Measurements from ENCODE around the gene VSTM2B.

VSTM2B gene

DNA sequence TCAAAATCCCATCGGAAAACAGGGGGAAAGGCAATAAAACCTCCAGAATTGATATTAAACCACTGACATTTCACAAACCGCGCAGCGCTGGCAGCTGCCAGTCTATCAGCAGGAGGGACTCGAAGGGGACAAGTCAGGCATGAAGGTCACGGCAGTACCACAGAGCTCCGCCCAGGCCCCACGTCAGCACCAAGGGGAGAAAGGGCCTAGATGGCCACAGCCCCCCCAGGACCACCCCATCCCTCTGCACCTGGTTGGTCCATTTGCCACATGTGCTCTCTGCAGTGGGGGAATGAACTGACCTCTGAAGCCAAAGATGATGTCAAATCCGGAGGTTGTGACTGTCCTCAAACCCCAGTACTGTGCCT, 9.5 kb upstream of the VSTM2B start:
- DNase-seq = no peak

DNA sequence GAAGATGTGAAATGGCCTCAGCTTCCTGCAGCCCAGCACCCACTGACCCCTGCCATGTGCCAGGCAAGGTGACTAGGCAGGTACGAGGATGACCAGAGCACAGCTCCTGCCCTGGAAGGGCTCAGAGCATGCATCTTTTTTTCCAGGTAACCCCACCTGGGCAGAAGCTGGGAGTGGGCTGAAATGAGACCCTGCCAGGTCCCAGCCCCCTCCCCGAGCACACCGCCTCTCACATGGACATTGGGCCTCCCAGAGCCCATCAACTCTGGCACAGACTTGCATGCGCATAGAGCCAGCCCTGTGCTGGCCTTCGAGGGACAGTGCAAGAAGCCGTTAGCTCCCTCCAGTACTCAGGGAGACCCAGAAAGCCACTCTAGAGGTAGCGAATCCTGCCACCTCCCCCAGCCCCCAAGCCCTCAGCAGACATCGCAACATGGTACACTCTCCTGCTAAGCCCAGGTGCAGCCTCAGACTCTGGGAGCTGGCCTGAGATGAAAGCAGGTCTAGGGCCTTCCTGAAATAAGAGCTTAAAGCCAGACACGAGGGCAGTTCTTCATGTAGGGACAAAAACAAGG, 8.9 kb upstream of the VSTM2B start:
- DNase-seq = no peak

DNA sequence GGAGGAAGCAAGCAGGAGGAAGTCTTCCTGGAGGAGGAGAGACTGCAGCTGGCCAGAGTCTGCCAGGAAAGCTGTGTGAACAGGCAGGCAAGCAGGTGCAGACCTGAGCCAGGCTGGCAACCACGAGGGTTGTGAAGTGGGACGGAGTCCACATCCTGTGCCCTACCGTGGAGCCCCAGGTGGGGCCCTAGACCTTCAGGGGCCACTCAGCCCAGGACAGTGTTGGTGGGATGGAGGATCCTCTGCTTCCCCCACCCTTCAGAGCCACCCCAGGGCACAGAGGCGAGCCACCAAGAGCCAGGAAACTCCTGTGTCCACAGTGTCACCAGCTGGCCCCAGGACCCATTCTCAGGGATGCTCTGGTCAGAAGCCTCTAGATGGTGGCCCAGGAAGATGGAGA, 8.4 kb upstream of the VSTM2B start:
- DNase-seq = no peak

DNA sequence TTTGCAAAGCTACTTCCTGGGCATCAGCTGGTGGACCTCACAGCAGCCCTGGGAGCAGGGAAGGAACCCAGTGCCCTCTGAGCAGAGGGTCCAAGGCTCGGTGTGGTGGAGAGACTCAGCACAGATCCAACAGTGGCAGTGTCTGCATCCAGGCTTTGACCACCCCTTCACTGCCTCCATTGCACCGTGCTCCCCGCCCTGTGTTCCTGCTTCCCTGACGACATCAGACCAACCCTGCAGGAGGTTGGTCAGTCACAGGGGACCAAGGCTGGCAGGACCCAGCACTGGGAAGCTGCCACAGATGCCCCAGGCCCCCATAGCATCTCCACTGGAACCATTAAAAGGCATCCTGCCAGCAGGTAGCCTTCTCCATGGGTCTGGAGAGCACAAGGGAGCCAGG, 7.8 kb upstream of the VSTM2B start:
- no peak for DNase-seq

DNA sequence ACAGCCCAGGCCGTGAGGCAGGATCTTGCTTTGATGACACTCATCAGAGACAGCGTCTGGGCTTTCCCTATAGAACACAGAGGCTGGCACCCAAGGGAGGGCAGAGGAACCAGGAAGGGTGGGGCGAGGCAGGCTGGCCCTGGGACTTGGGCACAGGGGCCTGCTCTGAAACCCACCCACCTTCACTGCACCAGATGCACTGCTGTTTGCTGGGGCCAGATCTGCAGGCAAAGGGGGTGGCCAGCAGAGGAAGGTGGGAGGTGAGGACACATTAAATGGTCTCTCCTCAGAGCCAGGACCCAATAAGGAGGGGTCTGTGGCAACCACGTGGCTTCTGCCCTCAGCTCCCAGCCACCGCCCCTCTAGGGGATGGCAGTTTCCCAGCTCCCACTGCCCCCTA, 6.6 kb upstream of the VSTM2B start:
- no peak for DNase-seq

DNA sequence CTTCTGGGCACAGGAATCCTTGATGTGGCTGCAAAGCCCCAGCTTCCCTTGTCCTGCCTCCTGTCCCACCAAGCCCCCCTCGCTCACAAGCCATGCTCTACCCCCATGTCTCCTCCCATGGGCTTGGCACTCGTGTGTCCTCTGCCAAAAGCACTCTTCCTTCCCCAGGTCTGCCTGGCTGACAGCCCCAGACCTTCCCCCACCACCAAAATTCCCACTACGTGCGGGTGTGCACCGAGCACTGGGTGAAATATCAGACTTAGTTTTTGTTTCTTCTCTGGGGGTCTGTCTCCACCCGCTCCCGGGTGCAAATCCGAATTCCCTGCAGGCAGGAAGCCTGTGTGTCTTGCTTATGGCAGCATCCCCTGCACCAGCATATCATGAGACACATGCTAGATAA, 5.9 kb upstream of the VSTM2B start:
- no peak for DNase-seq

DNA sequence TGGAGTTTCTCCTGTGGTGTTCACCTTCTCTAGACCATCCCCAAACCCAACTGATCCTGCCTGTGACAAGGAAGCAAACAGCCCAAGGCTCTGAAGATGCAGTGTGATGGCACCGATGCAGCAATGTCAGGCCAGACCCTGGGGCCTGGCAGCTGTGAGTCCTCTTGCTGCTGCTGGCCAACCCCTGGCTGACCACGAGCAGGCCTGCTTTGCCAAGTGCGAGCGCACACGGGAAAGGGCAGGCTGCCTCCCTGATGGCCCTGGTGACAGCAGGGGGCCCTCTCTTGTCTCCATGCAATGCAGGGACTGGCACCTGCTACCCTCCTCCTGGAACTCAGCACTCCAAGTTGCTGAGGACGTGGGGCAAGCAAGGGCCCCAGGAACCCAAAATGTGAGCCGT, 5.4 kb upstream of the VSTM2B start:
- no peak for DNase-seq

DNA sequence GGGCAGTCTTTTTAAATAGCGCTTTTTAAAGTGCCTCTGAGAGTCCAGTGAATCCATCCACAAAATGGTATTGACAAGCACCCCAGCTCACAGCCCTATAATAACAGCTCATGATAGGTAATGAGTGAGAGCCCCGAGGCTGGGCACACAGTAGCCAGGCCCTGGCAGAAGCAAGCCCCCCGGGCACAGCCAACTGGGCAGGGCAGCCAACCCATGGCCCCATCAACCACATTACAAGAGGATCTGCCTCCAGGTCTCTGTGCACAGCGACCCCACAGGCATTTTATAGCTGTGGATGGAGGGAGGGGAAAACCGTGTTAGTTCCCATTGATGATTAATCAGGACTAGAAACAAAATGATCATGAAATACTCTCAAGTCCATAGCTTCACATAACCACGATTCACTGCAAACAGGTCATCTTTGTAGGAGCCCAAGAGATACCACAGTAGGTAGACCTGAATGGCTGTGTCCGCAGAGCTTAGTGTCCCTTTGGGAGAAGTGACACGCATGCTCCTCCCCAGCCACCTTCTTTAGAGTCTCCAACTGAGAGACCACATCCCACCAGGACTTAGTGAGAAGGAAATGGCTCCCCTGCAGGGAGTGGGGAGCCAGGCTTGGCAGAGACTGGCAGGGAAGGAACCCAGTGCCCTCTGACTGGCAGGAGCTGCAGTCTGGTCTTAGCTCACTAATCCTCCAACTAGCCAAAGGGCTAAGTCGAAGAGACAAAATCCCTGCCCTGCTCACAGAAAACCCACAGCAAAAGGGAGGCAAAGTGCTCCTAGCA, 4.3 kb upstream of the VSTM2B start:
- no peak for DNase-seq

DNA sequence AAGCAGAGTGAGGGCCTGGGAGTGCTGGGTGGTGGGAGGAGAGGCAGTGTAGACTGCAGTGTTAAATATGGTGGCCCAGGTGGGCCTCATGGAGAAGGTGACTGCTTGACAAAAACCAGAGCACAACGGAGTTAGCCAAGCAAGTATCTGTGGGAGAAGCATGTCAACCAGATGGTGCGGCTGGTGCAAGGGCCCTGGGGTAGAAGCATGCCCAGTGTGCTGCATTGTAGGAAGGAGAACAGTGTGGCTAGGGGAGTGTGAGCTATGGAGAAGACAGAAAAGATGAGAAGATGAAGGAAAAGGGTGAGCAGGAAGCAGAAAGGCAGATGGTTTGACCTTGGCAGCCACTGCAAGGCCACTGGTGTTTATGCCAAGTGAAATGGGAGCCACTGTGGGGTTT, 2.2 kb upstream of the VSTM2B start:
- DNase-seq = no peak

DNA sequence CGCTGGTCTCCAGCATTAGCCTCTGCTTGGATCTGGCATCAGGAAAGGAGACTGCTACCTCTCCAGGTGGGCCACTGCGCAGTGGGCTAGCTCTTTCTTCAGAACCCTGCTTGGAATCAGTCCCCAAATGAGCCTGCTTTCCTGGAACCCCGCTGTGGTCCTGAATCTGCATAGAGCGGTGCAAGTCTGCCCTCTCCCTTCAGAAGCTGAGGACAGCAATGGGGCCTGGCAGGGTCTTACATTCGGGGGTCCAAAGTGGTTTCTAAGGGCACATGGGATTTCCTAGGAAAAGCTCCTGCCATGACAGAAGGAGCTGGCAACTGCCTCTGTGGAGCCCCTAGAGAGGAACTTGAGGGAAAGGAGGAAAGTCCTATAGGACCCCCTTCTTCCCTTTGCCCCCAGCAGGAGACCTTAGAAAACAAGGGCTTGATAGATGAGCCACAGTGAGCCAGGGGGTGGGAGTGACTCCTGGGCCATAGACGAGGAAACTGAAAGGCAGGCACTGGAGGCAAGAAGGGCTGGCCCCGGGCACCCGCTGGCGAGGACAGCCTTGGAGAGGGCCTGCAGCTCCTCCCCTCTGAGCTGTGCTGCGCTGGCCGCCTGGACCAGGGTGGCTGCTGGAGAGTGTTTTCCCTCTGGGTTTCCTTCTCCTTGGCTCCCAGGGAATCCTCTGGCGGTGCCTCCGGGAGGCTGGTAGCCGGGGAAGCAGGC, 1.4 kb upstream of the VSTM2B start:
- no peak for DNase-seq

DNA sequence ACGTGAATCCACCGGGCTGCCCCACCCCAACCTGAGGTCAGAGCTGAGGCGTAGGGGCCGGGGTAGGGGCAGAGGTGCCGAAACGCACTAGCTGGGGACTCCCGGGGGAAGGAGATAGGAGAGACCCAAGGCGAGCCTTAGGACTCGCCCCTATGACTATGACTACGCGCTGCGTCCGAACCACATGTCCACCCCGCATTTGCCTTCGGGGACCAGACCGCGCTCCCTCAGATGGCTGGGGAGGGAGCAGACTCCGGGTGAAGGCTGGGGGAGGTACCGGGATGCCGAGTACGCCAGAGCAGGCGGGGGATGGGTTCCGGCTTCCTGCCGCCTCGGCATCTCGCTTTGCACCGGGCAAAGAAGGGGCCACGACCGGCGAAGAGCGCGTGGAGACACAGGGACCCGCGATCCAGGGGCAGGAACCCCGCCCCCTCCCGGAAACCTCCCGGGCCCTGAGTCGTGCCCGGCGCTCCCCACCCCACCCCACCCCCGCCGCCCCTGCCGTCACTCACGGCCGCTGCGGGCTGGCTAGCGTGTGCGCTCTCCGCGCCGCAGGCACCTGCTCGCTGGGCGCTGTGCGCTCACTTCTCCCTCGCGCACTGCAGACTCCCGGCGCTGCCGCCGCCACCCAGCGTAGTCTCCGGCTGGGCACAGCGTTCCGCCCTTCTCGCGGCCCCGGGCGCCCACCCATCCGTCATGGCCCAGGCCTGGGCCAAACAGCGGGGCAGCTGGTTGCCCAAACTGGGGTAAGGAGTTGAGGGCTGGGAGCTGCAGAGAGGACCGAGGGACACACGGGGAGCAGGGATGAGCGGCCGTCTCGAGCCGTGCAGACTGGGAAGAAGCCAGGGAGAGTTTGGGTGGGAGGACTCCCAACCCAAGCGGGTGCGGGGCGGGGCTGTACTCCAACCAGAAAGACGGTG, 622 bp upstream of the VSTM2B start:
- no peak for DNase-seq

DNA sequence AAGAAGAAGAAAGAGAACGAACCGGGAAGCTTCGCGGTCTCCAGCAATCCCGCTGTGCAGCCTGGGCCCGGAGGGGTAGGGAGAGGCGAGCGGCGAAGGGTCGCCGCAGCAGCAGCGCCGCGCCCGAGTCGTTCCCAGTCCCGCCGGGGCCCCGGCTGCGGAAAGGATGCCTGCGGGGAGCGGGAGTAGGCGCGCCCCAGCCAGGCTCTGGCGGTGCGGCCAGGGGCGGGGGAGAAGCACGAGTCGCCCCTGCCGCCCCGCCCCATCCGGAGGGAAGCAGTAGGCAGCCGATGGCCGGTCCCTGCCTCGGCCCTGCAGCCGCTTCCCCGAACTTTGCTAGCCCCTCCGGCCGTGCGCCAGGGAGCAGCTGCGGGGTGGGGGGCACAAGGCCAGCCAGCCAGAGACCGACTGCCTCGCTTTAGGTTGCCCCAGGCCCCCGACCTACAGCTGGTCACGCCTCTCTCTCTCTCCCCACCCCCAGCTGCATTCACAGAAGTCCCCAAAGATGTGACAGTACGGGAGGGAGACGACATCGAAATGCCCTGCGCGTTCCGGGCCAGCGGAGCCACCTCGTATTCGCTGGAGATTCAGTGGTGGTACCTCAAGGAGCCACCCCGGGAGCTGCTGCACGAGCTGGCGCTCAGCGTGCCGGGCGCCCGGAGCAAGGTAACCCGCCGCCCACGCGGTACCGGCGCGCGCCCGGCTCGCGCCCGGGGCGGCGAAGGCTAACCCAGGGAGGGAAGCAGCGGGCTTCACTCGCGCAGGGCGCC, 1.1 kb downstream of the VSTM2B start:
- no peak for DNase-seq

DNA sequence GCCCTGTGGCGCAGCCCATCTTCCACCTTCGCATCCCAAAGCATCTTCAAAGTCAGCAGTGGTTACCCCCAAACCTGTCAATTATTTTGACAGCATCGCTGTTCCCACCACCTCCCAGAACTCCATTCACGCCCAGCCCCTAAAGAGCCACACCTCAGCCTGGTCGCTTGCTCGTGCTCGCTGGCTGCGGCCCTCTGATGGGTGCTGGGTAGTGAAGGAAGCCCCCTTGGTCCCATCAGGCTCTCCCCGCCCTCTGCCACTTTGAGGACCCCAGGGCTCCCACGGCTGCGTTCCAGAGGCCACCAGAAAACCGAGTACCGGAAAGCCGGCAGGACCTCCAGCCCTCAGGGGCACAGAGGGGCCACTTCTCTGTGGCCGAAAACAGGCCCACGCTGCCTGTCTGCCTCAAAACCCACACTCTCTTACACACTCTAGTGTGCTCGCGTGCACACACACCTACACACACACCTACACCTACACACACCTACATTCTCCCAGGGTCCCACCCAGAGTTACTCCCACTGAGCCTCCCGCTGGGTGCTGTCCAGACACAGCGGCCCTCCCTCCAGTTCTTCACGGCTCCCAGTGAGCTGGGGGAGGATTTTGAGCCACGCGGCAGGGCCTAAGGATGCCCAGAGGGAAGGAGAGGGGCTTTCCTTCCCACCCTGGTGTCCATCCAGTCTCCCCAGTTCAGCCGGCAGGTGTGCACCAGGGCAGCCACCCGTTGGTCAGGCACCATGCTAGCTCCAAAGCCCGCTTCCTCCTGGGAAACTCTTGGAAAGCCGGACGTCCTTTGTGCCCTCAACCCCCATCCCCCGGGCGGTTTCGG, 1.9 kb downstream of the VSTM2B start:
- DNase-seq = no peak

DNA sequence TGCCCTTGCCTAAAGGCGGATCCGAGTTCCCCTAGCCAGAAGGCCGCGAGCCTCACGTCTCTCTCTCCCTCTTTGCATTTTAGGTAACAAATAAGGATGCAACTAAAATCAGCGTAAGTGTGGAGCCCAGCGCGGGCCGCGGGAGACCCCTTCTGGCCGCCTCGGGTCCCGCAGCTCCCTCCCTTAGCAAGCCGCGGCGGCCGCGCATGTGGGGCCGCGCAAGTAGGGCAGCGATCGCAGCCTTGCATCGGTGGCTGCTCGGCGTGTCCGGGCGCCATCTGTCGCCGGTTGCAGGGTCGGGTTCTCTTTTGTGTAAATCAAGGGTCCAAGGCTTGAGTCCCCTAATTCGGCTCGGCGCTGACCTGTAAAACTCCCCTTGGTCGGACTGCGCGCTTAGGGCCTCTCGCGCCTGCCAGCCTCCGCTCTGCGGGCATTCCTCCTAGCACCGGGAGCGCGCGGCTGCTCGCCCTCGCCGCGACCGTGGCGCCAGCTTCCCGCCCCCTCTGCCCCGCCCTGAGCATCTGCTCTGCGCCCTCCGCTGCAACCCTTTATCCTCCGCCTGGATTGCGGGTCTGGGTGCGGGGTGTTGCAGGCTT, 2.7 kb downstream of the VSTM2B start:
- DNase-seq = peak; percentile 20 to 39

DNA sequence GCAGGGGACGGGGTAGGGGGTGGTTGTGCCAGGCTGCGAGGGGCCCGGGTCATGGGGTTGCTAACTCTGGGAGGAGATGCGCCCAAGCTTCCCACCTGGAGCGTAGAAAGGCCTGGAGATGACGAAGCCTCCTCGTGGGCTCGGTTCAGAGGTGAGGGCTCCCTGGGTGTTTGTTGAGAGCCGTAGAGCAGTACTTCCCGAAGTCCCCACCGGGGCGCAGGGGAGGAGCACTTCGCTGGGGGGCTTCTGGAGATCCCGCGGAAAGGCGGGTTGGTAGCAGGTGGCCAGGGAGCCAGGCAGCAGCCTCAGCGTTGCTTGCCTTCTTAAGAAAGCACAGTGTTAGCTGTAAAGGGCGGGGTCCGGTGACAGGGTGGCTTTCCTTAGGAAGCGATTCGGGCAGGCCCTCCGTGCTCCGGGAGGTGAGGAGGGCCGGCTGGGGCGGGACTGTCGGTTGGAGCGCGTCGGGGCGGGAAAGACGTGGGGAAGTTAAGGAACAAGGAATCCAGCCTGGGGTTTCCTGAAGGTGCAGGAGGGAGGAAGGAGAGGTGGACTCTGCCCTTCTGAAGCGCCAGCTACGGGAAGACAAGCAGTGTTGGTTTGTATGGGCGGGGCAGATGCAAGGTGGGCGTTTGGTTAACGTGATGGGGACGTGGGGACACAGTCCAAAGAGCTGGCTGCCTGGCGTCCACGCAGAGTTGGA, 3.3 kb downstream of the VSTM2B start:
- DNase-seq = no peak

DNA sequence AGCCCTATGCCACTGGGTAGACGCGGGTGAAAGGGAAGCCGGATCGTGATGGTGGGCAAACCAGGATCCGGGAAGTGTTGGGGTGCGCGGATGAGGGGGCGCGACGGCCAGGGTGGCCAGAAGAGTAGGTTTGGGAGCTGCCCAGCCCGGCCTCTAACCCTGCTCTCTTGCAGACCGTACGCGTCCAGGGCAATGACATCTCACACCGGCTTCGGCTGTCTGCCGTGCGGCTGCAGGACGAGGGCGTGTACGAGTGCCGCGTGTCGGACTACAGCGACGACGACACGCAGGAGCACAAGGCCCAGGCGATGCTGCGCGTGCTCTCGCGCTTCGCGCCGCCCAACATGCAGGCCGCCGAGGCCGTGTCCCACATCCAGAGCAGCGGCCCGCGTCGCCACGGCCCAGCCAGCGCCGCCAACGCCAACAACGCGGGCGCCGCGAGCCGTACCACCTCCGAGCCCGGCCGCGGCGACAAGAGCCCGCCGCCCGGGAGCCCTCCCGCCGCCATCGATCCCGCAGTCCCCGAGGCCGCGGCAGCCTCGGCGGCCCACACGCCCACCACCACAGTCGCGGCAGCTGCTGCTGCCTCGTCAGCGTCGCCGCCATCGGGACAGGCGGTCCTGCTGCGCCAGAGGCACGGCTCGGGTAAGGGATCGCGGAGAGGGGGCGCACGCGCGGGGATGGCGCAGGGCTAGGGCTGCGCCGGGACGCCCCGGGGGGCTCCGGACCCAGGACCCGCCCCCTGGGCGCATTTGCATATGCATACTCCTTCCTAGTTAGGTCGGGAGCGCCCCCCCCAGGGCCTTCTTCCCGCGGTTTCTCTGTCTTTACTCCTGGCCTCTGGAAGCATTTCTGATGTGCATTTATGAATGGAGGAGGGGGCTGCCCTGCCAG, 4.1 kb downstream of the VSTM2B start:
- DNase-seq = no peak

DNA sequence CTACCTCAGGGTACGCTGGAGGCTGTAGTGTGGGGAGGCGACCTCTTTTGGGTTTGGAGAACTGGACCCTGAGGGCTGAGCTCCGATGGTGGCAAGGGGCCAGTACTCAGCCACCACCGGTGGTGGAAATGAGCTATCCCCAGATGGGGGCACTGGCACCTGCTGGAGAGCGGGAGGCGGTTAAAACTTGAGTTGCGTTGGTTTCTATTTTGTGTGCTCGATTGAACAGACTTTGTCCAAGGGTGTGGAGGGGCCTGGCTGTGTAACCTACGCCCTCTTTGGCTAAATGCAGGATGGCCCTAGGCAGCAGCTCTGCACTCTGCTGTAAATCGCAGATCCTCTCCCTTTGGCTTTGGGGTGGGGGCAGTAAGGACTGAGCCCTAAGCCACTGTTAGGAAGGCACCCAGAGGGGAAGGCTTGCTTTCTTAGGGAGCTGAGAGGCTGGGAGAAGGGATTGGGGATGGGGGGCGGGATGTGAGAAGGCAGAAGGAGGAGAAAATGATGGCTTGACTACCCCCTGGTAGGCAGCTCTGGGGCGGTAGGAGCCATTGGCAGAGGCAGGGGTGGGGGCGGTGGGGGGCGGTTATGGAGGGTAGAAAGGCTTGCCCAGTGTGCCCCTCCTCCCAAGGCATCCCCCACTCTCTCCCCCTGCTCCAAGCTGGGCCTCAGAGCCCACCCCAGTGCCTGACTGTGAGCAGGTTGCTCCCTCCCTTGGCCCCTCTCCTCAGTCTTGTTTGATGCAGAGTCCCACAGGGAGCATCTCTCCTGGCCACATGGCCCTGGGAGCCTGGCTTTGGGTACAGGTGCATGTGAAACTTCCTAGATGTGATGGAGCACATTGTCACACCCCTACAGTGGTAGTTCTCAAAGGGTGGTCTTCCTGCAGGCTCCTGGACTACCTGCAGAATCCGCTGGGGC, 5.0 kb downstream of the VSTM2B start:
- DNase-seq = no peak

DNA sequence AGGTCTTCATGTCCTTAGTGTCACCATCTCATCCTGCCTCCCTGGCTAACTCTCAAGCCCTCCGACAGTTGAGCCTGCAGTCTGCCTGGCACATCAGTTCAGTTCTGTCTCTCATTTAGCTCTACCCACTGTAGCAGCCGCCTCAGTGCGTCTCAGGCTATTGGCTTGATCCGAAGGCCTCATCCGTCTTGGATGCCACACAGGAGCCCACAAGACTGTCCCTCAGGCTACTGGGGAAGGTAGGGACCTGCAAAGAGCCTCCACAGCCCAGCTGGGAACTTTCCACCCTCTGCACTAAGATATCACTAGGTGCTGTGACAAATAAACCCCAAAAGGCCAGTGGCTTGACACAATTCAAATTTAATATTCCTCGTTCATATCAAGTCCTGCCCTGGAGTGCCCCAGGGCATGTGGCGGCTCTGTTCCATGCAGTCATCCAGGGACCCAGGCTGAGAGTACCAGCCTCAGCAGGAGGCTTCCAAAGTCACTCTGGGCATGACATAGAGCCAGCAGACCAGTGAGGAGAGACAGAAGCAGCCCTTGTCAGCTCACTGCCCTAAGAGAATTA, 5.7 kb downstream of the VSTM2B start:
- no peak for DNase-seq
